Adrenal gland (tissue), 12 donors: ENCODE measurements around the gene MPDZ. TPM values are rescaled to one million over a fixed set of nuclear protein-coding genes. Genes with fewer than 3 reads are reported as not detected.

Source experiments
- DNase-seq, 7 donors: peaks; one replicate each; pipeline ENCODE4 v3.0.0-alpha.2; 2019 to 2020
- H3K27ac ChIP-seq, 5 donors: fragments of 200-600 bp; sonication (generic) in 4 of 5; 1 replicate in 3 of 5; 2 replicates in 2 of 5; pipeline versions ENCODE4 v1.5.1 to v1.8.0; 2016 to 2020; ENCODE audit warnings: mild to moderate bottlenecking in 1 of 5
- H3K27me3 ChIP-seq: fragments of 200-600 bp; 2 replicates; pipeline ENCODE4 v1.8.0; 2021
- H3K36me3 ChIP-seq, 2 donors: fragments of 200-600 bp; replicated peaks in 1 of 2; 1 replicate in 1 of 2; 2 replicates in 1 of 2; pipeline versions ENCODE4 v1.5.1 to v1.8.0; 2018 to 2022
- H3K4me1 ChIP-seq, 2 donors: fragments of 200-600 bp; replicated peaks in 1 of 2; 1 replicate in 1 of 2; 2 replicates in 1 of 2; pipeline versions ENCODE4 v1.5.1 to v1.8.0; 2018 to 2021
- H3K4me3 ChIP-seq, 4 donors: fragments of 200-600 bp; sonication (generic) in 3 of 4; one replicate each; pipeline ENCODE4 v1.5.1; 2016 to 2018
- H3K9me3 ChIP-seq, 3 donors: fragments of 200-600 bp; sonication (generic) in 1 of 3; replicated peaks in 1 of 3; 1 replicate in 2 of 3; 2 replicates in 1 of 3; pipeline versions ENCODE4 v1.5.1 to v1.8.0; 2016 to 2021
- CTCF ChIP-seq, 6 experiments: fragments of 450-650 bp in 4 of 6; fragments of 200-600 bp in 2 of 6; sonication (generic) in 1 of 6; IDR thresholded peaks; 1 replicate in 5 of 6; 2 replicates in 1 of 6; pipeline versions ENCODE4 v1.5.1 to v1.8.0; 2016 to 2021; ENCODE audit warnings: antibody characterized with exemption in 6 of 6, mild to moderate bottlenecking in 2 of 6, moderate library complexity in 1 of 6
- POLR2A ChIP-seq, 2 donors: fragments of 450-650 bp; IDR thresholded peaks; one replicate each; pipeline ENCODE4 v1.6.1; 2017; ENCODE audit warnings: antibody characterized with exemption in 2 of 2, mild to moderate bottlenecking in 2 of 2, moderate library complexity in 1 of 2
- WGBS, 4 donors: extraction: QIAGEN DNeasy Blood & Tissue Kit in 2 of 4; methylation state at CpG; one replicate each; pipeline versions ENCODE4 v1.1.5 to v1.1.7; 2013 to 2017; 5-methylcytosine and 5-hydroxymethylcytosine counted together
- intact Hi-C, 2 donors: fragments of 100-400 bp; cut with DNase I; formaldehyde crosslinking; loops; one replicate each; pipeline versions ENCODE4 v1.14.1 to v1.15.0; 2022 to 2023
- polyA plus RNA-seq, 3 donors: library from polyadenylated mRNA; stranded (reverse); fragments of 200-250 nt in 2 of 3; fragments of 350-450 nt in 1 of 3; fragmentation: Illumina TruSeq in 1 of 3; extraction: RNeasy Lipid Tissue Mini Kit (QIAGEN cat#74804) in 1 of 3; gene quantifications; one replicate each; pipeline ENCODE4 v1.2.3, GENCODE V29; 2013 to 2014
- total RNA-seq, 9 donors: library from RNA; depleted of rRNA in 4 of 9; stranded (reverse); fragments of >200 nt in 4 of 9; fragments of 120-200 nt in 1 of 9; fragmentation: NEBNext Ultra II Directional in 1 of 9; extraction: Animal tissue kit (Norgen Biotek cat#: 25700) in 1 of 9; gene quantifications; one replicate each; pipeline versions ENCODE4 v1.1.0 to v1.2.4, GENCODE V29; 2013 to 2023
- donor health status: healthy with polysubstance abuse.
- donor health status: Bipolar disorder and iron deficiency.
- donor health status: DM: yes; HTN: yes; CAD: no.
- donor health status: DM: no; HTN: no; CAD: no.
- donor health status: DM: no; HTN: no; CAD: no.
- donor health status: DM: yes; HTN: yes; CAD: no.

Gene MPDZ
- total and polyA plus RNA-seq, 12 donors = 10.7 to 46.0 (median 27.7) TPM

GRCh38 chr9:13171261-13171660 lies 108.2 kb downstream of the MPDZ start:
- DNase-seq = no peak
- peaks cover 0 to 11% of the 10 kb centered on the region in 2 donors for H3K36me3 ChIP-seq
- no peaks in the 10 kb centered on the region for H3K27me3 ChIP-seq
- 58 to 83% (median 68%) methylated on average over 2 of the region's 2 CpGs for WGBS, 4 donors
- no peaks in the 10 kb centered on the region for H3K9me3 ChIP-seq
- intact Hi-C loops = no loop called here
- H3K4me3 ChIP-seq = no peak overlapping the region
- H3K4me1 ChIP-seq = no peaks in the 10 kb centered on the region
- no peak overlapping the region for H3K27ac ChIP-seq
- no peak for TF ChIP-seq CTCF (IDR thresholded peaks at IDR 0.05)

GRCh38 chr9:13166996-13167395 lies 112.5 kb downstream of the MPDZ start:
- no peaks in the 10 kb centered on the region for H3K9me3 ChIP-seq
- no peaks in the 10 kb centered on the region for H3K4me1 ChIP-seq
- no peak for TF ChIP-seq CTCF (IDR thresholded peaks at IDR 0.05)
- no peak for TF ChIP-seq POLR2A (IDR thresholded peaks at IDR 0.05)
- 87 to 100% (median 96%) methylated on average over 2 of the region's 2 CpGs for WGBS, 4 donors
- H3K4me3 ChIP-seq = no peak overlapping the region
- no peaks in the 10 kb centered on the region for H3K27me3 ChIP-seq
- DNase-seq = no peak
- H3K27ac ChIP-seq = no peak overlapping the region
- intact Hi-C loops = no loop called here
- no peaks in the 10 kb centered on the region for H3K36me3 ChIP-seq

DNA sequence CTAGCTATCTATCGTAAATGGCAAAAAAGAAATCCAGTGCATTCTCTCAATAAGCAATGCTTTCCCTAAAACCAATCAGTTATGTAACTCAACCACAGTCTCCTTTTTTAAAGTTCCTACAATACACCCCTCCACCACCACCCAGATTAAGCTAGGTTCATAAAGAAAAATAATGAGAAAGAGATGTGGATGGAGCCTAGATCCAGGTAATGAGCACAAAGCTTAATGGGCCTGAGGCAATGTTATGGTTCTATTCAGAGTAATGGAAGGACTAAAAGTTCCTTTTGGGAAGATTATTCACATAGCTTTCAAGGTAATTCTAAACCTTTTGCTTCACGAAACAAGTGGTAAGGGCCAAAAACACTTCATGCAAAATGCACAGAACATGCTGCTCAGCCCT lies 113.5 kb downstream of the MPDZ start:
- Histone ChIP-seq H3K27ac (no peak overlapping the region), H3K9me3 (no peaks in the 10 kb centered on the region), H3K4me3 (no peak overlapping the region), H3K4me1 (no peaks in the 10 kb centered on the region), H3K27me3 (no peaks in the 10 kb centered on the region), H3K36me3 (no peaks in the 10 kb centered on the region)
- TF ChIP-seq CTCF (IDR thresholded peaks at IDR 0.05) (no peak), POLR2A (IDR thresholded peaks at IDR 0.05) (no peak)
- 92 to 93% (median 92%) methylated on average over 2 of the region's 2 CpGs for WGBS, 4 donors
- intact Hi-C loops = no loop called here
- DNase-seq = no peak

DNA sequence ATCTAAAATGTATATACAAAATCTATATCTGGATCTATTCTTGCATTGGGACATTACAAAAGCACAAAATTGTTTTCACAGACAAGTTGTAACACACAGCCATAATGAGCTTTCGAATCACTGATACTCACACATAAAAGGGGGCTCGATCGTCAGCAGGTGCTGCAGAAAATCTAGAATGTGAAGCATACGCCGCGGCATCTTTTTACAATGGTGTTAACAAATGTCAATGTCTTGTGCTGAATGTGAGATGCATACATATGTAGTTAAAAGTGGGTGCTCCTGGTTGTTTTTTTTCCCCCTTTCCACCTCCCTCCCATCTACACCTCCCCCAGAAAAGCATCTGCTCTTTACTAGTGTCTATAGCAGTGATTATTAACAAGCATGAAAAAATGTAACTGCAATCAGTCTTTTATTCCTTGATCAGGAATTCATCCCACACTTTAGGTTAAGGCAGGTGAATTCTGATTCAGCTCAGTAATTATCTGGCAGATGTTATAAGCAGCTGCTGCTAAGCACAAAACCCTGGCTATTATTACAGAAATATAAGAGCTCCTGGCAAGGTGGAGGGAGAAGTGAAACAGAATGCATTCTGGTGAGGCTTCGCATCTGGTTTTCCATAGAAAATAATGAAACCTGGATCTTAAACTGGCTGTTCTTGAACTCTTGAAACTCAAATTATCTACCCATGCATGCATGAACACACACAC lies 114.1 kb downstream of the MPDZ start:
- intact Hi-C loops = no loop called here
- H3K4me1 ChIP-seq = no peaks in the 10 kb centered on the region
- no peak overlapping the region for H3K27ac ChIP-seq
- H3K36me3 ChIP-seq = no peaks in the 10 kb centered on the region
- H3K4me3 ChIP-seq = no peak overlapping the region
- no peaks in the 10 kb centered on the region for H3K9me3 ChIP-seq
- WGBS, 4 donors = 90 to 95% (median 92%) methylated on average over 7 of the region's 7 CpGs
- H3K27me3 ChIP-seq = no peaks in the 10 kb centered on the region
- DNase-seq = no peak
- TF ChIP-seq CTCF (IDR thresholded peaks at IDR 0.05) (no peak), POLR2A (IDR thresholded peaks at IDR 0.05) (no peak)
